ENCODE results near the gene DLG2. TPM values are rescaled to one million over a fixed set of nuclear protein-coding genes. Genes with fewer than 3 reads are reported as not detected.

The DLG2 gene
- total RNA-seq, 1 donor from 2014 or later: 5.1 TPM

DNA sequence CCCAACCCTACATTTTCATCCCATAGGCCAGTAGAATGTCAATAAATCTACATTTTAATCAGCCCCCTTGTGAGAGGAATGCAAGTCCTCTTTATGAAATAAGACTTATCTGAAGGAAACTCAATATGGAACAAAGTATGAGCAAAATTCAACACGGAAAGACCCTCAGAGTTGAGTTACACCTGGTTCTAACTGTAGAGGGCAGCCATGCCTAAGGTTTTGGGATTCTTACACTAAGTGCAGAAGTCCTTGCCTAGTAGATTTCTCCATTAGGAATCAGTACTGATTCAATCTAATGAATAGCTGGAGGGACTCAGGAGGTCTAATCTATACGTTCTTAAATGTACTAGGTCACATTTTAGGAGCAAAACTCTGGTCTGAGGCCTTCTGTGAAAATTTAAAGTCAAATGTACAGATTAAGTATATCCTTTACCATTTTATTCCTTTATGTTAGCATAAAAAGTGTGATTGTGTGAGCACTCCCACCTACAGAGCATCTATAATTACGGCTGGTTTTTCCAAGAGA, 904.5 kb downstream of the DLG2 start:
- Mint-ChIP-seq H3K27me3 (ENCODE audit: unreplicated experiment) (peaks cover 1% of the 10 kb centered on the region), H3K36me3 (ENCODE audit: low read depth, unreplicated experiment) (no peaks in the 10 kb centered on the region), H3K27ac (ENCODE audit: unreplicated experiment) (no peak overlapping the region), H3K9me3 (ENCODE audit: unreplicated experiment) (no peaks in the 10 kb centered on the region), H3K4me3 (ENCODE audit: unreplicated experiment) (no peak overlapping the region), H3K4me1 (ENCODE audit: unreplicated experiment) (peaks cover 13% of the 10 kb centered on the region)
- TF ChIP-seq, protein P1, sequence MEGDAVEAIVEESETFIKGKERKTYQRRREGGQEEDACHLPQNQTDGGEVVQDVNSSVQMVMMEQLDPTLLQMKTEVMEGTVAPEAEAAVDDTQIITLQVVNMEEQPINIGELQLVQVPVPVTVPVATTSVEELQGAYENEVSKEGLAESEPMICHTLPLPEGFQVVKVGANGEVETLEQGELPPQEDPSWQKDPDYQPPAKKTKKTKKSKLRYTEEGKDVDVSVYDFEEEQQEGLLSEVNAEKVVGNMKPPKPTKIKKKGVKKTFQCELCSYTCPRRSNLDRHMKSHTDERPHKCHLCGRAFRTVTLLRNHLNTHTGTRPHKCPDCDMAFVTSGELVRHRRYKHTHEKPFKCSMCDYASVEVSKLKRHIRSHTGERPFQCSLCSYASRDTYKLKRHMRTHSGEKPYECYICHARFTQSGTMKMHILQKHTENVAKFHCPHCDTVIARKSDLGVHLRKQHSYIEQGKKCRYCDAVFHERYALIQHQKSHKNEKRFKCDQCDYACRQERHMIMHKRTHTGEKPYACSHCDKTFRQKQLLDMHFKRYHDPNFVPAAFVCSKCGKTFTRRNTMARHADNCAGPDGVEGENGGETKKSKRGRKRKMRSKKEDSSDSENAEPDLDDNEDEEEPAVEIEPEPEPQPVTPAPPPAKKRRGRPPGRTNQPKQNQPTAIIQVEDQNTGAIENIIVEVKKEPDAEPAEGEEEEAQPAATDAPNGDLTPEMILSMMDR (IDR thresholded peaks at IDR 0.05; ENCODE audit: unreplicated experiment): no peak
- no peak for DNase-seq (ENCODE audit: low spot score)

DNA sequence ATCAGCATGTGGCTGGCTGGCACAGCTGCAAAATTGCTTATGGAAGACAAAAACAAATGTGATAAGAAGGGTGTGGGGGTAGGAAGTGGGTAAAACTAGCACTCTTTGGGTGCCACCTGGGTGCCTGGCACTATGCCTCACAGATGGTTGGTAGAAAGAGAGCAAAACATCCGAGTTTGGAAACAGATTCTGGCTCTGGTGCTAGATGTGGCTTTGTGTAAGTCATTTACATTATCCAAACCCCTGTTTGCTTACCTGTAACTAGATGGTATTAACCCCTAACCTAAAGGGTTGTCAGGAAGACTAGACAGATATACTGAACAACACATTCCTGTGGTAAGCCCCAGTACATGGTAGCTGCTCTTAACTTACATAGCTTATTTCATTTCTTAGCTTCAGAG, 905.6 kb downstream of the DLG2 start:
- H3K9me3 Mint-ChIP-seq (ENCODE audit: unreplicated experiment): no peaks in the 10 kb centered on the region
- H3K27ac Mint-ChIP-seq (ENCODE audit: unreplicated experiment): no peak overlapping the region
- no peaks in the 10 kb centered on the region for H3K36me3 Mint-ChIP-seq (ENCODE audit: low read depth, unreplicated experiment)
- no peak for DNase-seq (ENCODE audit: low spot score)
- H3K4me3 Mint-ChIP-seq (ENCODE audit: unreplicated experiment): peak overlapping the region; percentile 94
- H3K27me3 Mint-ChIP-seq (ENCODE audit: unreplicated experiment): peaks cover 1% of the 10 kb centered on the region
- H3K4me1 Mint-ChIP-seq (ENCODE audit: unreplicated experiment): peaks cover 13% of the 10 kb centered on the region
- TF ChIP-seq, protein P1 (IDR thresholded peaks at IDR 0.05; ENCODE audit: unreplicated experiment): no peak

DNA sequence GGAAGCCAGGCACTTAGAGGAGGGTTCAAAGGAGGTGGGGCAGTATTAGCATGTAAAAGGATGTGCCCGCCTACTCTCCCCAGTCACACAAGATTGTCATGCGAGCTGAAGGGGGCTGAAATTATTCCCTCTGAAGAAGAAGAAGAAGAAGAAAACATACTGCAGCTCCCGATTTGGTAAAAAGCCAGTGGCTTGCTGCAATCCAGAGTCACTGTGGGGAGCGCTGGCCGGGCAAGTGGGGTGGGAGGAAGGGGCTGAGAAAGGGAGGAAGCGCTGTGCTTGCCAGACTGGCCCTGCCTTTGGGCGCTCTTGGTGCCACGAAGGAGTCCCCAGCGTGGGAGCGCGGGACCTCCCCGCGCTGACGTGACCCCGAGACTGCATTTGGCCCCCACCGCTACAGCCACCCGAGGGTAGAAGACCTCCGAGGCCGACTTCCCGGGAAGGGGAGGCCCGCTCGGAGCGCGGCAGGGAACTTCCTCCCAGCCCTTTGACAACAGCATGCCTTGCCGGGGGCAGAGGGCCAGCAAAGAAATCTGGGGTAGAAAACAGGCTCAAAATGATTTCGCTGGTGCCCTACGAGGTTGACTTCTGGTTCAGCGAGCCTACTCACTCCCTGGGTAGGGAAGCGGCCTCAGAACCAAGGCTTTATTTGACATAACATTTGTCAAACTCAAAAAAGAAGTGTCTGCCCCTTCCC, 906.3 kb downstream of the DLG2 start:
- Mint-ChIP-seq H3K4me3 (ENCODE audit: unreplicated experiment) (peak overlapping the region; percentile 94), H3K9me3 (ENCODE audit: unreplicated experiment) (no peaks in the 10 kb centered on the region), H3K4me1 (ENCODE audit: unreplicated experiment) (peaks cover 13% of the 10 kb centered on the region), H3K36me3 (ENCODE audit: low read depth, unreplicated experiment) (no peaks in the 10 kb centered on the region), H3K27me3 (ENCODE audit: unreplicated experiment) (peaks cover 1% of the 10 kb centered on the region), H3K27ac (ENCODE audit: unreplicated experiment) (no peak overlapping the region)
- DNase-seq (ENCODE audit: low spot score): peak; percentile 36
- TF ChIP-seq, protein P1 (IDR thresholded peaks at IDR 0.05; ENCODE audit: unreplicated experiment): no peak

DNA sequence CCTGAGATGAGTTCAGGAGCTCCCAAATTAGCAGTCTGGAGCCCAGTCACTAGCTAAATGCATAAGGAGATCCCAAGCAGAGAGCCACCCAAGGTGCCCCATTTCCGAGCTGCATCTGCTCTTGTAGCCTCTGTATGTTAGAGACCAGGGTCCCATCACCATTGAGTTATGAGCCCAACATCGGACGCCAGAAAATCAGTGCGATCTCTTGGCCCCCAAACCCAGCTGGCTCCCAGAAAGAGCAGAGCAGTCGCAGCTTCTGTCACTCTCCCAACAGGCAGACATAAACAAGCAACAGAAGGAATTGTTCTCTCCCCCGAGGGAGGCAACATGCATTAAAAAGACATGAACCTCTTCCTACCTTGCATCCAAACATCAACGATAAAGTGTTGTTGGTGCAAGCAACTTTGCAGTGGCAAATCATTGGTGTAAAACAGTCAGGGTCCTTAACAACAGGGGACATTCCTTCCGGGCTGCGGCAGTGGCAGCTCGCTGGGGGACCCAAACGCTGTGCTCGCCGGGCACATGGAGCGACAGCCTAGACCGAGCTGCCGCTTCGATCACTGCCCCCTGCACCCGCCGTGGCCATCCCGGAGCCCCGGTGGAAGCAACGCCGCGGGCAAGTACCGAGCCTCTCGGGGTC, 907.1 kb downstream of the DLG2 start:
- H3K27ac Mint-ChIP-seq (ENCODE audit: unreplicated experiment): no peak overlapping the region
- DNase-seq (ENCODE audit: low spot score): peak; percentile 28

More for the DNA sequence above, 907.1 kb downstream of the DLG2 start:
- TF ChIP-seq, protein P1 (IDR thresholded peaks at IDR 0.05; ENCODE audit: unreplicated experiment): no peak
- Mint-ChIP-seq H3K4me1 (ENCODE audit: unreplicated experiment) (peaks cover 13% of the 10 kb centered on the region), H3K27me3 (ENCODE audit: unreplicated experiment) (no peaks in the 10 kb centered on the region), H3K4me3 (ENCODE audit: unreplicated experiment) (peak overlapping the region; percentile 94), H3K9me3 (ENCODE audit: unreplicated experiment) (no peaks in the 10 kb centered on the region), H3K36me3 (ENCODE audit: low read depth, unreplicated experiment) (no peaks in the 10 kb centered on the region)
